H9 (cell line): ENCODE measurements around the gene DGCR8. TPM values are rescaled to one million over a fixed set of nuclear protein-coding genes. Genes with fewer than 3 reads are reported as not detected.

Experiments used
- DNase-seq: peaks from one replicate; pipeline ENCODE4 v3.0.0-alpha.2; 2017
- H2AFZ ChIP-seq: one replicate; pipeline ENCODE4 v1.6.1; 2013; ENCODE audit warnings: mild to moderate bottlenecking, low read length, control low read depth, moderate library complexity
- H2AK5ac ChIP-seq: 2 replicates; pipeline ENCODE4 v1.6.1; 2013; ENCODE audit warnings: low read length, control low read depth, mixed read lengths; ENCODE audit not compliant: insufficient read length
- H2BK120ac ChIP-seq: one replicate; pipeline ENCODE4 v1.6.1; 2013; ENCODE audit warnings: low read depth, mild to moderate bottlenecking, low read length, control low read depth, inconsistent platforms; ENCODE audit not compliant: poor library complexity, severe bottlenecking
- H2BK12ac ChIP-seq: 2 replicates; pipeline ENCODE4 v1.6.1; 2013; ENCODE audit warnings: low read length, control low read depth, mixed read lengths, low read depth; ENCODE audit not compliant: insufficient read length
- H2BK15ac ChIP-seq: 2 replicates; pipeline ENCODE4 v1.6.1; 2013; ENCODE audit warnings: low read depth, low read length, control low read depth
- H2BK20ac ChIP-seq: one replicate; pipeline ENCODE4 v1.6.1; 2013; ENCODE audit warnings: low read depth, mild to moderate bottlenecking, low read length, control low read depth, inconsistent platforms; ENCODE audit not compliant: poor library complexity, severe bottlenecking
- H2BK5ac ChIP-seq: 2 replicates; pipeline ENCODE4 v1.6.1; 2013; ENCODE audit warnings: low read length, control low read depth, mixed read lengths; ENCODE audit not compliant: insufficient read length
- H3K14ac ChIP-seq: 2 replicates; pipeline ENCODE4 v1.6.1; 2013; ENCODE audit warnings: low read length, control low read depth; ENCODE audit not compliant: insufficient read depth
- H3K18ac ChIP-seq: 2 replicates; pipeline ENCODE4 v1.6.1; 2013; ENCODE audit warnings: low read depth, mild to moderate bottlenecking, mixed read lengths, low read length, control low read depth; ENCODE audit not compliant: insufficient read length
- H3K23ac ChIP-seq: 2 replicates; pipeline ENCODE4 v1.6.1; 2013; ENCODE audit warnings: low read length, control low read depth, mixed read lengths, low read depth; ENCODE audit not compliant: insufficient read length
- H3K23me2 ChIP-seq: 2 replicates; pipeline ENCODE4 v1.6.1; 2013; ENCODE audit warnings: low read depth, mild to moderate bottlenecking, mixed read lengths, low read length, control low read depth; ENCODE audit not compliant: insufficient read length, poor library complexity, severe bottlenecking
- H3K27ac ChIP-seq: 2 replicates; pipeline ENCODE4 v1.5.1; 2013; ENCODE audit warnings: low read length, control low read depth, mixed read lengths, low read depth; ENCODE audit not compliant: insufficient read length
- H3K27me3 ChIP-seq: 2 replicates; pipeline ENCODE4 v1.6.1; 2013; ENCODE audit warnings: low read length, control low read depth, inconsistent platforms; ENCODE audit not compliant: insufficient read depth
- H3K4ac ChIP-seq: 2 replicates; pipeline ENCODE4 v1.6.1; 2013; ENCODE audit warnings: low read depth, mild to moderate bottlenecking, control low read depth, inconsistent platforms, low read length, moderate library complexity
- H3K4me1 ChIP-seq: 2 replicates; pipeline ENCODE4 v1.6.1; 2013; ENCODE audit warnings: low read length, control low read depth, inconsistent platforms; ENCODE audit not compliant: insufficient read depth
- H3K4me2 ChIP-seq: 2 replicates; pipeline ENCODE4 v1.6.1; 2013; ENCODE audit warnings: low read length, control low read depth, mixed read lengths; ENCODE audit not compliant: insufficient read length, insufficient read depth
- H3K56ac ChIP-seq: 2 replicates; pipeline ENCODE4 v1.6.1; 2013; ENCODE audit warnings: low read depth, mild to moderate bottlenecking, mixed read lengths, low read length, control low read depth; ENCODE audit not compliant: insufficient read length
- H3K79me1 ChIP-seq: 2 replicates; pipeline ENCODE4 v1.6.1; 2013; ENCODE audit warnings: low read depth, mild to moderate bottlenecking, moderate library complexity, low read length, control low read depth, inconsistent platforms; ENCODE audit not compliant: insufficient read depth, poor library complexity, severe bottlenecking
- H3K79me2 ChIP-seq: 2 replicates; pipeline ENCODE4 v1.6.1; 2013; ENCODE audit warnings: low read length, control low read depth, inconsistent platforms; ENCODE audit not compliant: insufficient read depth
- H3K9ac ChIP-seq: 2 replicates; pipeline ENCODE4 v1.6.1; 2013; ENCODE audit warnings: low read length, control low read depth, mixed read lengths; ENCODE audit not compliant: insufficient read length; ENCODE audit errors: extremely low read depth
- H3K9me3 ChIP-seq: one replicate; pipeline ENCODE4 v1.6.1; 2013; ENCODE audit warnings: low read depth, low read length, inconsistent platforms; ENCODE audit not compliant: control insufficient read depth
- H3T11ph ChIP-seq: one replicate; pipeline ENCODE4 v1.6.1; 2013; ENCODE audit warnings: mild to moderate bottlenecking, low read length, control low read depth, inconsistent platforms
- H4K20me1 ChIP-seq: one replicate; pipeline ENCODE4 v1.6.1; 2013; ENCODE audit not compliant: control insufficient read depth, insufficient read length, insufficient read depth
- H4K5ac ChIP-seq: 2 replicates; pipeline ENCODE4 v1.6.1; 2013; ENCODE audit warnings: low read depth, mild to moderate bottlenecking, mixed read lengths, low read length, control low read depth; ENCODE audit not compliant: insufficient read length
- H4K8ac ChIP-seq: replicated peaks from 2 replicates; pipeline ENCODE4 v1.6.1; 2013; ENCODE audit warnings: low read length, control low read depth, mixed read lengths, low read depth; ENCODE audit not compliant: insufficient read length
- H4K91ac ChIP-seq: 2 replicates; pipeline ENCODE4 v1.6.1; 2013; ENCODE audit warnings: low read depth, mild to moderate bottlenecking, moderate library complexity, mixed read lengths, low read length, control low read depth; ENCODE audit not compliant: insufficient read length
- H3K27ac Mint-ChIP-seq, 3 experiments: 2 replicates in 2 of 3; 3 replicates in 1 of 3; pipeline ENCODE4 v1.8.0; 2020 to 2021; ENCODE audit warnings: mixed read lengths in 3 of 3, mild to moderate bottlenecking in 1 of 3, moderate library complexity in 1 of 3
- H3K27me3 Mint-ChIP-seq: 2 replicates; pipeline ENCODE4 v1.8.0; 2021; ENCODE audit warnings: low read depth, mild to moderate bottlenecking, moderate library complexity, mixed read lengths
- H3K36me3 Mint-ChIP-seq, 3 experiments: 2 replicates in 2 of 3; 3 replicates in 1 of 3; pipeline ENCODE4 v1.8.0; 2020 to 2021; ENCODE audit warnings: low read depth in 3 of 3, mixed read lengths in 3 of 3; ENCODE audit not compliant: insufficient read depth in 1 of 3
- H3K4me1 Mint-ChIP-seq, 2 experiments: 2 replicates each; pipeline ENCODE4 v1.8.0; 2020; ENCODE audit warnings: mixed read lengths in 2 of 2
- H3K4me3 Mint-ChIP-seq, 2 experiments: 2 replicates in 1 of 2; 3 replicates in 1 of 2; pipeline ENCODE4 v1.8.0; 2020 to 2021; ENCODE audit warnings: mild to moderate bottlenecking in 2 of 2, mixed read lengths in 2 of 2, moderate library complexity in 1 of 2
- H3K9me3 Mint-ChIP-seq, 2 experiments: 2 replicates in 1 of 2; 3 replicates in 1 of 2; pipeline ENCODE4 v1.8.0; 2020; ENCODE audit warnings: mild to moderate bottlenecking in 2 of 2, mixed read lengths in 2 of 2, moderate library complexity in 1 of 2
- CTCF ChIP-seq: fragments of 200-600 bp; sonication (generic); conservative IDR thresholded peaks from 3 replicates; pipeline ENCODE4 v1.8.0; 2021; ENCODE audit warnings: antibody characterized with exemption, mild to moderate bottlenecking
- WGBS: extraction: QIAGEN DNeasy Blood & Tissue Kit; methylation state at CpG from one replicate; pipeline ENCODE4 v1.1.7; 2013; ENCODE audit warnings: missing lambda C conversion rate, low lambda C conversion rate, mixed read lengths; ENCODE audit not compliant: insufficient read length; ENCODE audit errors: extremely low coverage; 5-methylcytosine and 5-hydroxymethylcytosine counted together
- total RNA-seq: library from RNA; stranded (reverse); gene quantifications from 2 replicates; pipeline ENCODE4 v1.2.1, GENCODE V29; 2021

Gene DGCR8
- total RNA-seq, 1 experiment from 2014 or later: 74.5 TPM

- Histone ChIP-seq H4K91ac (no peak overlapping the region), H3K4ac (no peak overlapping the region), H3K4me1 (no peaks in the 10 kb centered on the region), H4K8ac (no peak overlapping the region), H3K56ac (no peak overlapping the region), H3K9ac (no peak overlapping the region), H3K79me1 (no peaks in the 10 kb centered on the region), H3K23me2 (no peaks in the 10 kb centered on the region), H3K9me3 (no peaks in the 10 kb centered on the region), H3K14ac (no peak overlapping the region), H2AFZ (no peak overlapping the region), H3T11ph (no peak overlapping the region), H3K79me2 (no peaks in the 10 kb centered on the region), H2AK5ac (no peak overlapping the region), H2BK12ac (no peak overlapping the region), H2BK5ac (no peak overlapping the region), H3K27me3 (no peaks in the 10 kb centered on the region), H2BK15ac (no peak overlapping the region), H3K27ac (no peak overlapping the region), H2BK20ac (no peak overlapping the region), H3K18ac (no peak overlapping the region), H2BK120ac (no peak overlapping the region), H3K4me2 (no peak overlapping the region), H4K20me1 (no peaks in the 10 kb centered on the region), H3K23ac (no peak overlapping the region), H4K5ac (no peak overlapping the region)
- Mint-ChIP-seq H3K4me1 (no peaks in the 10 kb centered on the region; a peak in 2 of 4 replicates), H3K9me3 (no peaks in the 10 kb centered on the region), H3K36me3 (peaks cover 29 to 77% (median 65%) of the 10 kb centered on the region in 3 experiments; a peak in 6 of 7 replicates), H3K27me3 (no peaks in the 10 kb centered on the region; the same call in 1 of the 2 replicates), H3K27ac (no peak overlapping the region), H3K4me3 (no peak overlapping the region)
- TF ChIP-seq CTCF: no peak
- no CpG with 5 or more reads among the region's 23 CpGs for WGBS
- no peak for DNase-seq
These were observed 29.6 kb downstream of the DGCR8 start for GRCh38 chr22:20109411-20110358.
